Tibial nerve (tissue), 4 donors: ENCODE results near the gene GAPDHS.

ENCODE experiments used
- EP300 ChIP-seq, 2 donors: sonication (generic); formaldehyde crosslinking; IDR thresholded peaks; one replicate each; pipeline ENCODE4 v1.6.1; 2017; ENCODE audit warnings: antibody characterized with exemption in 2 of 2, mild to moderate bottlenecking in 1 of 2
- POLR2A ChIP-seq, 2 donors: fragments of 450-650 bp; IDR thresholded peaks; one replicate each; pipeline ENCODE4 v1.6.1; 2017; ENCODE audit warnings: antibody characterized with exemption in 2 of 2, mild to moderate bottlenecking in 2 of 2, moderate library complexity in 2 of 2
- TF ChIP-seq, protein P1 (sequence below), 5 experiments: fragments of 200-600 bp in 3 of 5; fragments of 450-650 bp in 2 of 5; sonication (generic) in 3 of 5; IDR thresholded peaks; one replicate each; pipeline ENCODE4 v1.5.1; 2016 to 2019; ENCODE audit warnings: antibody characterized with exemption in 5 of 5, mild to moderate bottlenecking in 3 of 5, moderate library complexity in 2 of 5

DNA sequence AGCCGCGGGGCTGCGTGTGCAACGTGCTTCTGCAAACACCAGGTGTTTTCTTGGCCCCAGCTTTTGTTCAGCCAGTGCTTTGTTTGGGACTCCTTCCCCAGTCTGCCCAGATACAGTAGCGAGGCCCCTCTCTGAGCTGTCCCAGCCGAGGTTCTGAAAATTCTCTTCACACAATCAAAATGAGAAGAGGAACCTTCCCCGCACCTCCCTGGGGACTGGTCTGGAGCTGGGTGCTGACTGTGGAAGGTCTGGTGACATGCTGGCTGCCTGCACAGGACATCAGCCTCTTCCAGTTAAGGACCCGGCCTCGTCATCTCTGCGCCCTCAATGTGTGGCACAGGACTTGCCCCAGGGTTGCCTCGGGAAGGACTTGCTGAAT lies 26.0 kb downstream of the GAPDHS start:
- TF ChIP-seq POLR2A (IDR thresholded peaks at IDR 0.05), result no peak
- TF ChIP-seq, protein P1, sequence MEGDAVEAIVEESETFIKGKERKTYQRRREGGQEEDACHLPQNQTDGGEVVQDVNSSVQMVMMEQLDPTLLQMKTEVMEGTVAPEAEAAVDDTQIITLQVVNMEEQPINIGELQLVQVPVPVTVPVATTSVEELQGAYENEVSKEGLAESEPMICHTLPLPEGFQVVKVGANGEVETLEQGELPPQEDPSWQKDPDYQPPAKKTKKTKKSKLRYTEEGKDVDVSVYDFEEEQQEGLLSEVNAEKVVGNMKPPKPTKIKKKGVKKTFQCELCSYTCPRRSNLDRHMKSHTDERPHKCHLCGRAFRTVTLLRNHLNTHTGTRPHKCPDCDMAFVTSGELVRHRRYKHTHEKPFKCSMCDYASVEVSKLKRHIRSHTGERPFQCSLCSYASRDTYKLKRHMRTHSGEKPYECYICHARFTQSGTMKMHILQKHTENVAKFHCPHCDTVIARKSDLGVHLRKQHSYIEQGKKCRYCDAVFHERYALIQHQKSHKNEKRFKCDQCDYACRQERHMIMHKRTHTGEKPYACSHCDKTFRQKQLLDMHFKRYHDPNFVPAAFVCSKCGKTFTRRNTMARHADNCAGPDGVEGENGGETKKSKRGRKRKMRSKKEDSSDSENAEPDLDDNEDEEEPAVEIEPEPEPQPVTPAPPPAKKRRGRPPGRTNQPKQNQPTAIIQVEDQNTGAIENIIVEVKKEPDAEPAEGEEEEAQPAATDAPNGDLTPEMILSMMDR (IDR thresholded peaks at IDR 0.05), result no peak
- no peak for TF ChIP-seq EP300 (IDR thresholded peaks at IDR 0.05)
